Measurements from ENCODE around the gene SCD5.

SCD5 gene

GRCh38 chr4:82681754-82682153, 116.8 kb downstream of the SCD5 start:
- no peak for DNase-seq

- DNase-seq = no peak
These were observed 117.8 kb downstream of the SCD5 start for GRCh38 chr4:82680834-82681233.

GRCh38 chr4:82679531-82679930, 119.1 kb downstream of the SCD5 start:
- no peak for DNase-seq

GRCh38 chr4:82678051-82678450, 120.5 kb downstream of the SCD5 start:
- DNase-seq = no peak

GRCh38 chr4:82677327-82677726, 121.3 kb downstream of the SCD5 start:
- no peak for DNase-seq

GRCh38 chr4:82667761-82668480, 130.7 kb downstream of the SCD5 start:
- DNase-seq = no peak

- DNase-seq = no peak
These were observed 131.5 kb downstream of the SCD5 start for GRCh38 chr4:82666970-82667665.

GRCh38 chr4:82661181-82661992, 137.2 kb downstream of the SCD5 start:
- no peak for DNase-seq

- DNase-seq = no peak
These were observed 146.5 kb downstream of the SCD5 start for GRCh38 chr4:82652062-82652461.

- DNase-seq = no peak
These were observed 147.7 kb downstream of the SCD5 start for GRCh38 chr4:82650868-82651267.

- no peak for DNase-seq
These were observed 150.2 kb downstream of the SCD5 start for GRCh38 chr4:82648356-82648755.

GRCh38 chr4:82645936-82646565, 152.5 kb downstream of the SCD5 start:
- no peak for DNase-seq

- no peak for DNase-seq
These were observed 153.9 kb downstream of the SCD5 start for GRCh38 chr4:82644734-82645126.

GRCh38 chr4:82643994-82644733, 154.4 kb downstream of the SCD5 start:
- DNase-seq = no peak

- DNase-seq = no peak
These were observed 156.3 kb downstream of the SCD5 start for GRCh38 chr4:82642331-82642730.

- no peak for DNase-seq
These were observed 158.1 kb downstream of the SCD5 start for GRCh38 chr4:82640540-82640939.

- no peak for DNase-seq
These were observed 158.6 kb downstream of the SCD5 start for GRCh38 chr4:82639971-82640370.

GRCh38 chr4:82638479-82638878, 160.1 kb downstream of the SCD5 start:
- DNase-seq = no peak

- no peak for DNase-seq
These were observed 168.5 kb downstream of the SCD5 start for GRCh38 chr4:82630079-82630478.

- no peak for DNase-seq
These were observed 169.2 kb downstream of the SCD5 start for GRCh38 chr4:82629238-82630000.

- DNase-seq = no peak
These were observed 172.2 kb downstream of the SCD5 start for GRCh38 chr4:82626251-82626868.

Measured in activated CD4-positive, alpha-beta T cell treated with anti-CD3 and anti-CD28 coated beads, Interleukin-10, Interleukin-2, amounts not matched to agents 100 ng/mL and 50 ng/mL, durations not matched to agents 16 hours and 8 hours (primary cell).